Fibroblast of lung (primary cell): ENCODE measurements around the gene SLC6A9.

Source experiments
- EZH2 ChIP-seq: IDR thresholded peaks from 2 replicates; pipeline ENCODE4 v1.5.1; 2012; ENCODE audit warnings: low read length, control low read depth, mild to moderate bottlenecking; ENCODE audit errors: missing control alignments
- TF ChIP-seq, protein P1 (sequence below), 2 donors: IDR thresholded peaks in 1 of 2; conservative IDR thresholded peaks in 1 of 2; 1 replicate in 1 of 2; 2 replicates in 1 of 2; pipeline ENCODE4 v1.5.1; 2011 to 2012; ENCODE audit warnings: low read length in 2 of 2, control low read depth in 1 of 2, inconsistent platforms in 1 of 2, low read depth in 1 of 2, mild to moderate bottlenecking in 1 of 2

DNA sequence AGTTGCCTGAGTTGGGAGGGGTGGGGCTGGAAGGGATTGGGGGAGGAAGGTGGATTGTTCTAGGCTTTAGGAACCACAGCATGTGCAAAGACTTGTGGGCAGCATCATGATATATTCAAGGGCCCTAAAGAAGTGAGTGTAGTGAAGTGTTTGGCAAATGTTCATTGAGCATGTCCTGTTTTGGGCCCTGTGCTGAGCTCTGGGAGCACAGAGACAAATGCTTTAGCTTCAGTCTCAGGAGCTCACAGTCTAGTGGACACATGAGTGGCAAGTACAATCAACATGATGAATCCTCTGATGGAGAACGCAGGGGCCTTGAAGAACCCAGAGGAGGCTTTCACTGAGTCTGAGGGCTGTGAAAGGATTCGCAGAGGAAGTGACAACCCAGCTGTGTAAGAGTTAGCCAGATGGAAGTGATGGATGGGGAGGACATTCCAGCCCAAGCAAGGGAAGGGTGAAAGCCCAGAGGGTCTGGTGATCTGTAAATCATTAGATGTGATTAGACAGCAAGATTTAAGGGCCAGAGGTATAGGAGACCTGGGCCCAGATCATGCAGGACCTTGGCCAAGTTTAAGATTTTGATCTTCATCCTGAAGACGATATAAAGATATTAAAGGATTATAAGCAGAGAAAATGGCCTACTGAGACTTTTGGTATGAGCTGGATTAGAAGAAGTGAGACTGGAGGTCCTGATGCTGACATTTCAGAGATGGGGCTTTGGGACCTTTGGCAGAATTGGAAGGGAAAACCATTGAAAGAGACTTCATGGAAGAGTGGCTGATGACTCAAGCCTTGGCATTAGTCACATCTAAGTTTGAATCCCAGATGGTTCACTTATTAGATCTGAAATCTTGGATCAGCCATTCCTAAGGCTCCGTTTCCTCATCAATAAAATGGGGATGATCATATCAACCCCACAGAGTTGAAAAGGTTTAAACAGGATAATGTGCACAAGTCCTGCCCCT lies 80.0 kb downstream of the SLC6A9 start:
- TF ChIP-seq EZH2, result no peak
- TF ChIP-seq, protein P1, sequence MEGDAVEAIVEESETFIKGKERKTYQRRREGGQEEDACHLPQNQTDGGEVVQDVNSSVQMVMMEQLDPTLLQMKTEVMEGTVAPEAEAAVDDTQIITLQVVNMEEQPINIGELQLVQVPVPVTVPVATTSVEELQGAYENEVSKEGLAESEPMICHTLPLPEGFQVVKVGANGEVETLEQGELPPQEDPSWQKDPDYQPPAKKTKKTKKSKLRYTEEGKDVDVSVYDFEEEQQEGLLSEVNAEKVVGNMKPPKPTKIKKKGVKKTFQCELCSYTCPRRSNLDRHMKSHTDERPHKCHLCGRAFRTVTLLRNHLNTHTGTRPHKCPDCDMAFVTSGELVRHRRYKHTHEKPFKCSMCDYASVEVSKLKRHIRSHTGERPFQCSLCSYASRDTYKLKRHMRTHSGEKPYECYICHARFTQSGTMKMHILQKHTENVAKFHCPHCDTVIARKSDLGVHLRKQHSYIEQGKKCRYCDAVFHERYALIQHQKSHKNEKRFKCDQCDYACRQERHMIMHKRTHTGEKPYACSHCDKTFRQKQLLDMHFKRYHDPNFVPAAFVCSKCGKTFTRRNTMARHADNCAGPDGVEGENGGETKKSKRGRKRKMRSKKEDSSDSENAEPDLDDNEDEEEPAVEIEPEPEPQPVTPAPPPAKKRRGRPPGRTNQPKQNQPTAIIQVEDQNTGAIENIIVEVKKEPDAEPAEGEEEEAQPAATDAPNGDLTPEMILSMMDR (conservative IDR thresholded peaks at IDR 0.05 in 1 of 2, IDR thresholded peaks at IDR 0.05 in 1 of 2; ENCODE audit: low read depth in 1 of 2, low read length in 2 of 2), result no peak
